AG10803 (cell line): ENCODE measurements around the gene TCEA2.

Experiments used
- DNase-seq: peaks from one replicate; pipeline ENCODE4 v3.0.0; 2010; ENCODE audit warnings: low read depth
- H3K4me3 ChIP-seq: 2 replicates; pipeline ENCODE4 v1.5.1; 2011; ENCODE audit warnings: mild to moderate bottlenecking, low read length, control low read depth
- TF ChIP-seq, protein P1 (sequence below): conservative IDR thresholded peaks from 2 replicates; pipeline ENCODE4 v1.5.1; 2011; ENCODE audit warnings: mild to moderate bottlenecking, low read length, control low read depth, inconsistent platforms

TCEA2 gene

GRCh38 chr20:64069614-64070243 is 6.7 kb downstream of the TCEA2 start:
- no peak for DNase-seq
- H3K4me3 ChIP-seq: no peak overlapping the region
- TF ChIP-seq, protein P1, sequence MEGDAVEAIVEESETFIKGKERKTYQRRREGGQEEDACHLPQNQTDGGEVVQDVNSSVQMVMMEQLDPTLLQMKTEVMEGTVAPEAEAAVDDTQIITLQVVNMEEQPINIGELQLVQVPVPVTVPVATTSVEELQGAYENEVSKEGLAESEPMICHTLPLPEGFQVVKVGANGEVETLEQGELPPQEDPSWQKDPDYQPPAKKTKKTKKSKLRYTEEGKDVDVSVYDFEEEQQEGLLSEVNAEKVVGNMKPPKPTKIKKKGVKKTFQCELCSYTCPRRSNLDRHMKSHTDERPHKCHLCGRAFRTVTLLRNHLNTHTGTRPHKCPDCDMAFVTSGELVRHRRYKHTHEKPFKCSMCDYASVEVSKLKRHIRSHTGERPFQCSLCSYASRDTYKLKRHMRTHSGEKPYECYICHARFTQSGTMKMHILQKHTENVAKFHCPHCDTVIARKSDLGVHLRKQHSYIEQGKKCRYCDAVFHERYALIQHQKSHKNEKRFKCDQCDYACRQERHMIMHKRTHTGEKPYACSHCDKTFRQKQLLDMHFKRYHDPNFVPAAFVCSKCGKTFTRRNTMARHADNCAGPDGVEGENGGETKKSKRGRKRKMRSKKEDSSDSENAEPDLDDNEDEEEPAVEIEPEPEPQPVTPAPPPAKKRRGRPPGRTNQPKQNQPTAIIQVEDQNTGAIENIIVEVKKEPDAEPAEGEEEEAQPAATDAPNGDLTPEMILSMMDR: peak; percentile 63

DNA sequence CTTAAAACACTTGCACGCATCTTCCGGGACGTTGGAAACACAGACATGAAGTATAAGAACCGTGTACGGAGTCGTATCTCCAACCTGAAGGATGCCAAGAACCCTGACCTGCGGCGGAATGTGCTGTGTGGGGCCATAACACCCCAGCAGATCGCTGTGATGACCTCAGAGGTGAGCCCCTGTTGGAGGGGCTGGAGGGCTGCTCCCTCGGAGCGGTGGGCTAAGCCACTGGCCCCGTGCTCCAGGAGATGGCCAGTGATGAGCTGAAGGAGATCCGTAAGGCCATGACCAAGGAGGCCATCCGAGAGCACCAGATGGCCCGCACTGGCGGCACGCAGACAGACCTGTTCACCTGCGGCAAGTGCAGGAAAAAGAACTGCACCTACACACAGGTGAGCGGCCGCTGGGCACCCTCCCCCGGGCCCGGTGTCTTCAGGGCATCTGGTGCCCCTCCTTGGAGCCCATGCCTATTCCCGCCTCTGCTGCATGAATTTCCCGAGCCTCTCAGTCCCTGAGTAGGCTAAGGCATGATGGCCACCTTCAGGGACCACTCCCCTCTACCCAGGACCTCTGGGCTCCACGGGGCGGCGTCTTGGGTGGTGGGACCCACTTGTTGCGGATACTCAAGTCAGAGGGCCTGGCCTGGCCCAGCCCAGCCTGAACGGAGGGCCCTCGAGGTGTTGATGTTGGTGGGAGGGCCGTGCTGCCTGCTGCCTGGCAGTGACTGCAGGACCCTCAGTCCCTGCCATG is 7.4 kb downstream of the TCEA2 start:
- no peak for DNase-seq
- TF ChIP-seq, protein P1: no peak

DNA sequence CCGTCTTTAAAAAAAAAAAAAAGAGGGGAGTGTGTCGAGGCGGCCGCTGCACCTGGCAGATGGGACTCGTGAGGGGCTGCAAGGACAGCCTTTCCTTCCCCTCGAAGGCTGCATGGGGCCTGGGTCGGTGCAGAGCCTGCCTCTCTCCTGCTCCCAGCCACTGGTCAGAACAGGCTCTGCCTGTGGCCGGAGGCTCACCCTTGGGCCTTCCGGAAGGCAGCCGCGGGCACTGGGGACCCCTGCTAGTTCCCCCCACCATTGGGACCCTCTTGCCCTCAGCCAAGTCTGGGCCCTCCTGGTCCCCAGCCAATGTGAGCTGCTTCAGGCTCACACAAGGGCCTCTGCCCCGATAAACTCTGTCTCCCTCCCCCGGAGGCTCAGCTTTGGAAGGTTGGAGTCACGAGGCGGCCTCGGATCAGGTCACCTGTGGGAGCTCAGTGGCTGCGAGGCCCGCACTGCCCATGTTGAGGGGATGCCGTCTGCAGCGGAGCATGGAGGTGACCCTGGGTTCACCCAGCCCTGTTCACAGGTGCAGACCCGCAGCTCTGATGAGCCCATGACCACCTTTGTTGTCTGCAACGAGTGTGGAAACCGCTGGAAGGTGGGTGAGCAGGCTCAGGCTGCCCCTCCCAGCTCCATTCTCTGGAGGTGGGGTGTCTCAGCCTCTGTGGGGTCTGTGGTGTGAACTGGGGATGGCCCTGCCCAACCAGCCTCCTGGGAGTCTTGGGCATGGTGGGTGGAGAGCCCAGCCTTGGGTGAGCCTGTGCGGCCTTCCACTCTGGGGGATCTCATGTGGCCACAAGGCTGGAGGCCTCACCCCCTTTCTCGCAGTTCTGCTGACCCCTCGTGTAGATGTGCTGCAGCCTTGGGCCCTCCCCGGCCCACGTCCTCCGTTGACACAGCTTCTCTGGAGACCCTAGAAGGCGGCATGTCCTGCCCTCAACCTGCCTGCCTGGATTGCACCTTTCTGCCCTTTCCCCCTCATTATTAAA is 8.6 kb downstream of the TCEA2 start:
- H3K4me3 ChIP-seq: no peak overlapping the region
- no peak for DNase-seq
- TF ChIP-seq, protein P1: no peak

More for the DNA sequence above, 7.4 kb downstream of the TCEA2 start:
- H3K4me3 ChIP-seq: no peak overlapping the region

DNA sequence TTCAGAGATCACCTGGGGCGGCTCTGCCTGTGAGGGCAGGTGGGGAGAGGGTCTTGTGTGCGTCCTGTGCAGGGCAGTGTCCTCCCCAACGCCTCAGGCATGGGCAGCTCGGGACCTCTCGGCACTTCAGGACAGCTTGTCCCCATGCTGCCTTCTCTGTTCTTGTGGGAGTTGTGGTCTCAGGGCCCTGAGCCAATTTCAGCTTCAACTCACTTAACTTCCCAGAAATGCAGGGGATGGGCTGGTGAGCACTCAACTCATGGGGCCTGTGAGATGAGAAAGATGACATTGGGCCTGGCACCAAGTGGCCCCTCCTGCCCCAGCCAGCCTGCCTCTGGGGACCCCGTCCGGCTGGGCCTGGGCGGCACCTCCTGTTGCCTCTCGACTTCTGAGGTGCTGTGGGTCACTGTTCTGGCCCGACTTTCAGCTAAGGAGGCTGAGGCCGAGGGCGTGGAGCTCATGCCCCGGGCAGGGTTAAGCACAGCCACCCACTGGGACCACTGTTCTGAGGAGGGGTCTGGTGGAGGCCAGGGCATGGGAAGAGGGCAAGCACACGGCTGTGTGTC is 9.6 kb downstream of the TCEA2 start:
- TF ChIP-seq, protein P1: no peak
- no peak overlapping the region for H3K4me3 ChIP-seq
- no peak for DNase-seq

DNA sequence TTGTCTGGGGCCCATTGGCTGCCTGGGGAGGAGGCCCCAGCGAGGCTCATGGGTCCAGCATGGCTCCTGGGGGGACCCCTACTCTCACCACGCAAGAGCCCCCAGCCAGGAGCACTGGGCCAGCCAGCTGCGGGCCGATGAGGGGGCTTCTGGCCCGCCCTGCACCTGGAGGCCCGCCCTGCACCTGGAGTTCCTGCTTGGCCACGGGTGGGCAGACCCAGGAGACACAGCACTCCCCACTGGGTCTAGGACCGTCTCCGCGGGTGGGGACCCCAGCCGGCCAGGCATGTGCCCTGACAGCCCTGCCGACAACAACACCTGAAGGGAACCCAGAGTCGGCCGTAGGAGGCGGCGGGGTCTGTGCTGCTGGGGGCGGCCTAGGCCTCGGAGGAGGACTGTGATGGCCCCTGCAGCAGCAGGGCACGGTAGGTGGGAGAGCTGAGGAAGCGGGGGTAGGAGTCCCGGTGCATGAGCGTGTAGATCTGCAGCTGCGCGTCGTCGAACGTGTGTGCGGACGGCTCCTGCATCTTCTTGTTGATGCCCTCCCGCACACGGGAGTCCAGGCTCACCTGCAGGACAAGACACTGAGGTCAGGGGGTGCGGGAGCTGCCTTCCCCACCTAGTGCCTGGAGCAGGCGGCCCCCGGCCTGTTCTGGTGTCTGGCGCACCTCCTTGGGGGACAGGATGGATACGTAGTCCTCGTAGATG is 10.6 kb downstream of the TCEA2 start:
- no peak overlapping the region for H3K4me3 ChIP-seq
- TF ChIP-seq, protein P1: no peak
- no peak for DNase-seq

DNA sequence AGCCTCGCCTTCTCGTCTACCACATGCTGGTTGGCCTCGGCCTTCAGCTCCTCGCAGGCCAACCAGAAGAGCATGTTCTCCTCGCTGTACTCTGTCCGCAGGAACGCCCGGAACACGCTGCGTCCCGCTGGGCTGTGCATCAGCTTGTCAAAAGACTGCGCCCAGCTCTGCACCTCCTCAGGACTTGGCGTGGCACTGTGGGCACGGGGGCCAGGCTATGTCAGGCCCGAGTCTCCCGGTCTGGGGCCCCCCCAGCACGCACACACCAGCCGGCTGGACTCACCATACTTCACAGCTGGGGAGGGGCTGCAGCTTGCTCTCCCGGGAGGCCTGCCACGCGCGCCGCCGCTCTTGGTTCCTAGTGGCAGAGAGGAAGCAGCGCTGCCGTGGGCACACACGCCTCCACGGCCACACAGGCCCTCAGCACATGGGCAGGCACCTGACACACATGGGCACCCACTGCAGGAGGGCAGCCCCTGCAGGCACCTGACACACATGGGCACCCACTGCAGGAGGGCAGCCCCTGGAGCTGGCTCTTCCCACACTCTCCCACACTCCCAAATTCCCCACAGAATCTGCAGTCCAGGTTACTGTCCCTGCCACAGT is 11.3 kb downstream of the TCEA2 start:
- H3K4me3 ChIP-seq: no peak overlapping the region
- no peak for DNase-seq
- TF ChIP-seq, protein P1: no peak
